ENCODE measurements around the gene TRIM24. TPM values are rescaled to one million over a fixed set of nuclear protein-coding genes. Genes with fewer than 3 reads are reported as not detected.

The TRIM24 gene
- total and polyA plus RNA-seq, 2 of the 13 experiments (the other 11 are each of a cell fraction or from before 2014, with no cell fraction given) = 100 to 106 TPM

DNA sequence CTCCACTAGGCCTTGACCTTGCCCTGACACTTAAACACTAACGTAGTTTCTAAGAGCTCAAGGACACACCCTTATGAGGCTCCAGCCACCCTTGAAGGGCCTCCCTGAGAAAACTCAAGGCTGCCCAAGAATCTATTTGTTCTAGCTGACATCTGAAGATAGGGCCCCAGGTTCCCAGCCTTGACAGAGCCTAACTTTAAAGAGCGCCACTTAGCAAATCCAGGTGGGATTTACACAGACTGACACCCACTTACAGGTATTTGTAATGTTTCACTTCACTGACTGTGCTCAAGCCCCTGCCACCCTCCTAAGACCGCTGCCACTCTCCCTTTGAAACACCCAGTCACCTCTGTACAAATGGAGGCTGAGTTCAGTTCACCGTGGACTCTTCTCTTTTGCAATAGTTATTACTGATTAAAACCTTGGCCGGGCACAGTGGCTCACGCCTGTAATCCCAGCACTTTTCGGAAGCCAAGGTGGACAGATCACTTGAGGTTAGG lies 150.7 kb downstream of the TRIM24 start (continued):
- TF ChIP-seq, protein P1, sequence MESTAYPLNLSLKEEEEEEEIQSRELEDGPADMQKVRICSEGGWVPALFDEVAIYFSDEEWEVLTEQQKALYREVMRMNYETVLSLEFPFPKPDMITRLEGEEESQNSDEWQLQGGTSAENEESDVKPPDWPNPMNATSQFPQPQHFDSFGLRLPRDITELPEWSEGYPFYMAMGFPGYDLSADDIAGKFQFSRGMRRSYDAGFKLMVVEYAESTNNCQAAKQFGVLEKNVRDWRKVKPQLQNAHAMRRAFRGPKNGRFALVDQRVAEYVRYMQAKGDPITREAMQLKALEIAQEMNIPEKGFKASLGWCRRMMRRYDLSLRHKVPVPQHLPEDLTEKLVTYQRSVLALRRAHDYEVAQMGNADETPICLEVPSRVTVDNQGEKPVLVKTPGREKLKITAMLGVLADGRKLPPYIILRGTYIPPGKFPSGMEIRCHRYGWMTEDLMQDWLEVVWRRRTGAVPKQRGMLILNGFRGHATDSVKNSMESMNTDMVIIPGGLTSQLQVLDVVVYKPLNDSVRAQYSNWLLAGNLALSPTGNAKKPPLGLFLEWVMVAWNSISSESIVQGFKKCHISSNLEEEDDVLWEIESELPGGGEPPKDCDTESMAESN (CRISPR knock-in tag; conservative IDR thresholded peaks at IDR 0.05) = no peak
- no peak for TF ChIP-seq ZNF501 (CRISPR knock-in tag; IDR thresholded peaks at IDR 0.05)
- TF ChIP-seq RFX3 (CRISPR knock-in tag; IDR thresholded peaks at IDR 0.05) = no peak
- TF ChIP-seq DMAP1 (CRISPR knock-in tag; IDR thresholded peaks at IDR 0.05) = no peak
- no peak for TF ChIP-seq ZNF768 (CRISPR knock-in tag; IDR thresholded peaks at IDR 0.05)
- TF ChIP-seq ZNF331 (CRISPR knock-in tag; IDR thresholded peaks at IDR 0.05) = 0 out of 2 replicates have a peak, but pooled peaks have one; percentile 22
- TF ChIP-seq KLF9 (CRISPR knock-in tag; IDR thresholded peaks at IDR 0.05; ENCODE audit: low read depth) = no peak
- no peak for TF ChIP-seq ZNF619 (CRISPR knock-in tag; IDR thresholded peaks at IDR 0.05)
- TF ChIP-seq, protein P2, sequence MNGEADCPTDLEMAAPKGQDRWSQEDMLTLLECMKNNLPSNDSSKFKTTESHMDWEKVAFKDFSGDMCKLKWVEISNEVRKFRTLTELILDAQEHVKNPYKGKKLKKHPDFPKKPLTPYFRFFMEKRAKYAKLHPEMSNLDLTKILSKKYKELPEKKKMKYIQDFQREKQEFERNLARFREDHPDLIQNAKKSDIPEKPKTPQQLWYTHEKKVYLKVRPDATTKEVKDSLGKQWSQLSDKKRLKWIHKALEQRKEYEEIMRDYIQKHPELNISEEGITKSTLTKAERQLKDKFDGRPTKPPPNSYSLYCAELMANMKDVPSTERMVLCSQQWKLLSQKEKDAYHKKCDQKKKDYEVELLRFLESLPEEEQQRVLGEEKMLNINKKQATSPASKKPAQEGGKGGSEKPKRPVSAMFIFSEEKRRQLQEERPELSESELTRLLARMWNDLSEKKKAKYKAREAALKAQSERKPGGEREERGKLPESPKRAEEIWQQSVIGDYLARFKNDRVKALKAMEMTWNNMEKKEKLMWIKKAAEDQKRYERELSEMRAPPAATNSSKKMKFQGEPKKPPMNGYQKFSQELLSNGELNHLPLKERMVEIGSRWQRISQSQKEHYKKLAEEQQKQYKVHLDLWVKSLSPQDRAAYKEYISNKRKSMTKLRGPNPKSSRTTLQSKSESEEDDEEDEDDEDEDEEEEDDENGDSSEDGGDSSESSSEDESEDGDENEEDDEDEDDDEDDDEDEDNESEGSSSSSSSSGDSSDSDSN (CRISPR knock-in tag; IDR thresholded peaks at IDR 0.05) = no peak
- no peak for TF ChIP-seq SMAD9 (CRISPR knock-in tag; IDR thresholded peaks at IDR 0.05)
- no peak for TF ChIP-seq ZNF563 (CRISPR knock-in tag; IDR thresholded peaks at IDR 0.05)
- no peak for TF ChIP-seq ZFP62 (CRISPR knock-in tag; IDR thresholded peaks at IDR 0.05)
- TF ChIP-seq SAP130 (CRISPR knock-in tag; IDR thresholded peaks at IDR 0.05; ENCODE audit: low read depth) = no peak
- TF ChIP-seq CEBPB (IDR thresholded peaks at IDR 0.05; ENCODE audit: borderline replicate concordance, low read depth, low read length) = peak; percentile 83
- TF ChIP-seq ZNF672 (CRISPR knock-in tag; IDR thresholded peaks at IDR 0.05) = no peak
- TF ChIP-seq THAP11 (CRISPR knock-in tag; IDR thresholded peaks at IDR 0.05) = no peak
- peak; percentile 55 for TF ChIP-seq CEBPG (CRISPR knock-in tag; IDR thresholded peaks at IDR 0.05)
- TF ChIP-seq ZNF644 (CRISPR knock-in tag; IDR thresholded peaks at IDR 0.05; ENCODE audit: low read depth) = 0 out of 2 replicates have a peak, but pooled peaks have one; percentile 27
- TF ChIP-seq, protein P3, sequence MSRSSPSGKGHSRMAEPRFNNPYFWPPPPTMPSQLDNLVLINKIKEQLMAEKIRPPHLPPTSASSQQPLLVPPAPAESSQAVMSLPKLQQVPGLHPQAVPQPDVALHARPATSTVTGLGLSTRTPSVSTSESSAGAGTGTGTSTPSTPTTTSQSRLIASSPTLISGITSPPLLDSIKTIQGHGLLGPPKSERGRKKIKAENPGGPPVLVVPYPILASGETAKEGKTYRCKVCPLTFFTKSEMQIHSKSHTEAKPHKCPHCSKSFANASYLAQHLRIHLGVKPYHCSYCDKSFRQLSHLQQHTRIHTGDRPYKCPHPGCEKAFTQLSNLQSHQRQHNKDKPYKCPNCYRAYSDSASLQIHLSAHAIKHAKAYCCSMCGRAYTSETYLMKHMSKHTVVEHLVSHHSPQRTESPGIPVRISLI (CRISPR knock-in tag; IDR thresholded peaks at IDR 0.05; ENCODE audit: borderline replicate concordance) = no peak
- TF ChIP-seq NR2F6 (IDR thresholded peaks at IDR 0.05) = no peak
- no peak for TF ChIP-seq NR2F6 (CRISPR knock-in tag; IDR thresholded peaks at IDR 0.05)
- no peak for TF ChIP-seq NFKBIZ (CRISPR knock-in tag; IDR thresholded peaks at IDR 0.05)
- TF ChIP-seq CAMTA2 (CRISPR knock-in tag; IDR thresholded peaks at IDR 0.05; ENCODE audit: borderline replicate concordance) = no peak
- TF ChIP-seq HOXD1 (CRISPR knock-in tag; IDR thresholded peaks at IDR 0.05) = no peak
- TF ChIP-seq, protein P4, sequence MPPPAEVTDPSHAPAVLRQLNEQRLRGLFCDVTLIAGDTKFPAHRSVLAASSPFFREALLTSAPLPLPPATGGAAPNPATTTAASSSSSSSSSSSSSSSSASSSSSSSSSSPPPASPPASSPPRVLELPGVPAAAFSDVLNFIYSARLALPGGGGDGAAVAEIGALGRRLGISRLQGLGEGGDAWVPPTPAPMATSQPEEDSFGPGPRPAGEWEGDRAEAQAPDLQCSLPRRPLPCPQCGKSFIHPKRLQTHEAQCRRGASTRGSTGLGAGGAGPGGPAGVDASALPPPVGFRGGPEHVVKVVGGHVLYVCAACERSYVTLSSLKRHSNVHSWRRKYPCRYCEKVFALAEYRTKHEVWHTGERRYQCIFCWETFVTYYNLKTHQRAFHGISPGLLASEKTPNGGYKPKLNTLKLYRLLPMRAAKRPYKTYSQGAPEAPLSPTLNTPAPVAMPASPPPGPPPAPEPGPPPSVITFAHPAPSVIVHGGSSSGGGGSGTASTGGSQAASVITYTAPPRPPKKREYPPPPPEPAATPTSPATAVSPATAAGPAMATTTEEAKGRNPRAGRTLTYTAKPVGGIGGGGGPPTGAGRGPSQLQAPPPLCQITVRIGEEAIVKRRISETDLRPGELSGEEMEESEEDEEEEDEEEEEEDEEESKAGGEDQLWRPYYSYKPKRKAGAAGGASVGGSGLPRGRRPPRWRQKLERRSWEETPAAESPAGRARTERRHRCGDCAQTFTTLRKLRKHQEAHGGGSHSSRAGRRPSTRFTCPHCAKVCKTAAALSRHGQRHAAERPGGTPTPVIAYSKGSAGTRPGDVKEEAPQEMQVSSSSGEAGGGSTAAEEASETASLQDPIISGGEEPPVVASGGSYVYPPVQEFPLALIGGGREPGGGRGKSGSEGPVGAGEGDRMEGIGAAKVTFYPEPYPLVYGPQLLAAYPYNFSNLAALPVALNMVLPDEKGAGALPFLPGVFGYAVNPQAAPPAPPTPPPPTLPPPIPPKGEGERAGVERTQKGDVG (CRISPR knock-in tag; IDR thresholded peaks at IDR 0.05; ENCODE audit: borderline replicate concordance) = no peak
- no peak for TF ChIP-seq RCOR2 (CRISPR knock-in tag; IDR thresholded peaks at IDR 0.05)
- TF ChIP-seq ZNF441 (CRISPR knock-in tag; IDR thresholded peaks at IDR 0.05; ENCODE audit: borderline replicate concordance) = no peak
